Loucy (cell line): ENCODE measurements around the gene SP140.

Experiments
- H2AFZ ChIP-seq: fragments of 200-600 bp; sonication (generic); 2 replicates; pipeline ENCODE4 v1.6.0; 2016; ENCODE audit warnings: antibody characterized with exemption, mild to moderate bottlenecking, low read length, moderate library complexity
- H3F3A ChIP-seq: fragments of 200-600 bp; 2 replicates; pipeline ENCODE4 v1.6.0; 2016; ENCODE audit warnings: antibody characterized with exemption, low read depth, mild to moderate bottlenecking
- H3K27me3 ChIP-seq: fragments of 200-600 bp; sonication (generic); 2 replicates; pipeline ENCODE4 v1.6.1; 2014; ENCODE audit warnings: low read length, mild to moderate bottlenecking; ENCODE audit not compliant: insufficient read depth, poor library complexity, severe bottlenecking
- H3K36me3 ChIP-seq: fragments of 200-600 bp; sonication (generic); 2 replicates; pipeline ENCODE4 v1.6.1; 2016; ENCODE audit warnings: low read length; ENCODE audit not compliant: insufficient read depth
- H3K4me1 ChIP-seq: fragments of 200-600 bp; sonication (generic); 2 replicates; pipeline ENCODE4 v1.5.1; 2014; ENCODE audit warnings: low read length, mild to moderate bottlenecking; ENCODE audit not compliant: insufficient read depth, poor library complexity, severe bottlenecking
- H3K4me2 ChIP-seq: fragments of 200-600 bp; sonication (generic); 2 replicates; pipeline ENCODE4 v1.6.0; 2014; ENCODE audit warnings: antibody characterized with exemption, low read length, low read depth, mild to moderate bottlenecking; ENCODE audit not compliant: poor library complexity, severe bottlenecking
- H3K4me3 ChIP-seq: fragments of 200-600 bp; sonication (generic); 2 replicates; pipeline ENCODE4 v1.5.1; 2014; ENCODE audit warnings: low read length, mild to moderate bottlenecking, mixed read lengths; ENCODE audit not compliant: poor library complexity, severe bottlenecking
- H3K79me2 ChIP-seq: fragments of 200-600 bp; sonication (generic); 2 replicates; pipeline ENCODE4 v1.6.1; 2014; ENCODE audit warnings: low read length; ENCODE audit not compliant: insufficient read depth
- H3K9ac ChIP-seq: fragments of 200-600 bp; sonication (generic); 2 replicates; pipeline ENCODE4 v1.6.0; 2014; ENCODE audit warnings: mild to moderate bottlenecking, low read depth, low read length, moderate library complexity; ENCODE audit not compliant: poor library complexity, severe bottlenecking
- H3K9me2 ChIP-seq: fragments of 200-600 bp; sonication (generic); replicated peaks from 2 replicates; pipeline ENCODE4 v1.6.1; 2016; ENCODE audit warnings: low read depth, low read length, mixed read lengths
- H3K9me3 ChIP-seq: fragments of 200-600 bp; sonication (generic); 2 replicates; pipeline ENCODE4 v1.6.1; 2014; ENCODE audit warnings: mild to moderate bottlenecking, antibody characterized with exemption, low read length, low read depth; ENCODE audit not compliant: insufficient read depth
- H4K20me1 ChIP-seq: fragments of 200-600 bp; sonication (generic); 2 replicates; pipeline ENCODE4 v1.6.0; 2014; ENCODE audit warnings: antibody characterized with exemption, low read length, mild to moderate bottlenecking; ENCODE audit not compliant: insufficient read depth, poor library complexity, severe bottlenecking
- CTCF ChIP-seq: fragments of 200-600 bp; sonication (generic); conservative IDR thresholded peaks from 2 replicates; pipeline ENCODE4 v1.5.1; 2014; ENCODE audit warnings: mild to moderate bottlenecking, antibody characterized with exemption, low read length
- EZH2phosphoT487 ChIP-seq: fragments of 200-600 bp; IDR thresholded peaks from 2 replicates; pipeline ENCODE4 v1.6.1; 2018; ENCODE audit warnings: antibody characterized with exemption, mild to moderate bottlenecking, moderate library complexity, borderline replicate concordance

SP140 gene

GRCh38 chr2:230246206-230246605 is 20.7 kb downstream of the SP140 start:
- peaks cover 49% of the 10 kb centered on the region for H3K27me3 ChIP-seq
- no peaks in the 10 kb centered on the region for H3K9me3 ChIP-seq
- no peaks in the 10 kb centered on the region for H4K20me1 ChIP-seq
- no peaks in the 10 kb centered on the region for H3F3A ChIP-seq
- no peak overlapping the region for H3K4me2 ChIP-seq
- no peak for TF ChIP-seq CTCF
- TF ChIP-seq EZH2phosphoT487, result no peak
- H3K9ac ChIP-seq, result no peak overlapping the region
- H3K36me3 ChIP-seq, result no peaks in the 10 kb centered on the region
- no peaks in the 10 kb centered on the region for H3K4me1 ChIP-seq
- no peak overlapping the region for H2AFZ ChIP-seq
- no peak overlapping the region for H3K4me3 ChIP-seq
- H3K79me2 ChIP-seq, result no peaks in the 10 kb centered on the region
- H3K9me2 ChIP-seq, result no peaks in the 10 kb centered on the region

- Histone ChIP-seq H3K36me3 (no peaks in the 10 kb centered on the region), H2AFZ (no peak overlapping the region), H3K27me3 (peaks cover 49% of the 10 kb centered on the region), H3K9me2 (no peaks in the 10 kb centered on the region), H3K4me2 (no peak overlapping the region), H4K20me1 (no peaks in the 10 kb centered on the region), H3K4me3 (no peak overlapping the region), H3F3A (no peaks in the 10 kb centered on the region), H3K9ac (no peak overlapping the region), H3K4me1 (peaks cover 6% of the 10 kb centered on the region), H3K79me2 (no peaks in the 10 kb centered on the region), H3K9me3 (no peaks in the 10 kb centered on the region)
- no peak for TF ChIP-seq EZH2phosphoT487
- no peak for TF ChIP-seq CTCF
These were observed 24.7 kb downstream of the SP140 start for GRCh38 chr2:230250231-230250630.

GRCh38 chr2:230254152-230254881 is 28.8 kb downstream of the SP140 start:
- Histone ChIP-seq H3K79me2 (no peaks in the 10 kb centered on the region), H3K27me3 (peaks cover 27% of the 10 kb centered on the region), H3K9ac (no peak overlapping the region), H3K9me3 (no peaks in the 10 kb centered on the region), H3F3A (no peaks in the 10 kb centered on the region), H2AFZ (no peak overlapping the region), H4K20me1 (no peaks in the 10 kb centered on the region), H3K9me2 (no peaks in the 10 kb centered on the region), H3K36me3 (no peaks in the 10 kb centered on the region), H3K4me3 (no peak overlapping the region), H3K4me1 (peaks cover 6% of the 10 kb centered on the region), H3K4me2 (no peak overlapping the region)
- TF ChIP-seq CTCF, result no peak
- TF ChIP-seq EZH2phosphoT487, result no peak
